Measurements from ENCODE around the gene CACNB4.
"Not testable (repeated sequence)": the region's sequence is repeated elsewhere in the genome, so short reads cannot be mapped to it uniquely, and the experiment has no call there.

The CACNB4 gene

GRCh38 chr2:151973013-151973900 lies 125.6 kb downstream of the CACNB4 start:
- no peak for DNase-seq

GRCh38 chr2:151972241-151973012 lies 126.4 kb downstream of the CACNB4 start:
- no peak for DNase-seq

GRCh38 chr2:151971301-151972051 lies 127.4 kb downstream of the CACNB4 start:
- no peak for DNase-seq

GRCh38 chr2:151968770-151969470 lies 129.9 kb downstream of the CACNB4 start:
- no peak for DNase-seq

- no peak for DNase-seq
These were observed 130.8 kb downstream of the CACNB4 start for GRCh38 chr2:151967829-151968722.

GRCh38 chr2:151965884-151966283 lies 133.0 kb downstream of the CACNB4 start:
- no peak for DNase-seq

- DNase-seq, result no peak
These were observed 137.3 kb downstream of the CACNB4 start for GRCh38 chr2:151961558-151961957.

GRCh38 chr2:151959238-151959637 lies 139.6 kb downstream of the CACNB4 start:
- DNase-seq, result no peak

GRCh38 chr2:151953467-151953866 lies 145.4 kb downstream of the CACNB4 start:
- DNase-seq, result no peak

GRCh38 chr2:151952691-151953456 lies 146.0 kb downstream of the CACNB4 start:
- no peak for DNase-seq

- no peak for DNase-seq
These were observed 151.1 kb downstream of the CACNB4 start for GRCh38 chr2:151947813-151948165.

- DNase-seq, result peak; percentile 15 to 18
These were observed 151.7 kb downstream of the CACNB4 start for GRCh38 chr2:151946899-151947812.

- DNase-seq, result no peak
These were observed 152.5 kb downstream of the CACNB4 start for GRCh38 chr2:151946250-151946884.

- DNase-seq, result no peak
These were observed 153.2 kb downstream of the CACNB4 start for GRCh38 chr2:151945602-151946001.

- no peak for DNase-seq
These were observed 153.7 kb downstream of the CACNB4 start for GRCh38 chr2:151945186-151945585.

- DNase-seq, result no peak
These were observed 155.4 kb downstream of the CACNB4 start for GRCh38 chr2:151943461-151943860.

- DNase-seq, result not testable (repeated sequence)
These were observed 156.2 kb downstream of the CACNB4 start for GRCh38 chr2:151942540-151943205.

- no peak for DNase-seq
These were observed 160.9 kb downstream of the CACNB4 start for GRCh38 chr2:151937966-151938365.

- DNase-seq, result no peak
These were observed 162.2 kb downstream of the CACNB4 start for GRCh38 chr2:151936626-151937025.

All from stimulated activated CD4-positive, alpha-beta T cell treated with anti-CD3 and anti-CD28 coated beads, Interleukin-2, amount 100 ng/mL, for 24 hours (primary cell).